H1 (cell line): ENCODE measurements around the gene FECH. TPM values are rescaled to one million over a fixed set of nuclear protein-coding genes. Genes with fewer than 3 reads are reported as not detected.

Source experiments
- CTCF ChIA-PET: fragments of 300-600 bp; sonication (Branson Sonifier 250); formaldehyde crosslinking; loops from one replicate; lab custom pipeline; 2021; ENCODE audit not compliant: partially characterized antibody; lab: Charles Lee
- POLR2A ChIA-PET: fragments of 300-600 bp; sonication (Branson Sonifier 250); formaldehyde crosslinking; loops from one replicate; lab custom pipeline; 2021; ENCODE audit warnings: inconsistent platforms; ENCODE audit not compliant: partially characterized antibody; lab: Charles Lee
- DNase-seq, 2 experiments: peaks; one replicate each; pipeline versions ENCODE4 v3.0.0 to v3.0.0-alpha.2; 2010 to 2022; ENCODE audit warnings: low spot score in 2 of 2, low read depth in 1 of 2, mixed read lengths in 1 of 2
- FAIRE-seq: peaks from 2 replicates; lab custom pipeline; 2011; peaks lifted over from hg19 to GRCh38; lab: Jason Lieb, UNC
- H2AFZ ChIP-seq: 2 replicates; pipeline ENCODE4 v1.8.1; 2012; ENCODE audit warnings: low read length, inconsistent platforms
- H2AK5ac ChIP-seq: 2 replicates; pipeline ENCODE4 v1.6.1; 2013; ENCODE audit warnings: low read depth, low read length
- H2BK120ac ChIP-seq: replicated peaks from 2 replicates; pipeline ENCODE3; 2013; ENCODE audit warnings: low read depth, low read length, inconsistent platforms
- H2BK12ac ChIP-seq: 2 replicates; pipeline ENCODE4 v1.6.1; 2013; ENCODE audit warnings: low read depth, low read length
- H2BK15ac ChIP-seq: 2 replicates; pipeline ENCODE4 v1.6.1; 2013; ENCODE audit warnings: low read length
- H2BK20ac ChIP-seq: 2 replicates; pipeline ENCODE4 v1.6.1; 2013; ENCODE audit warnings: low read length
- H2BK5ac ChIP-seq: 2 replicates; pipeline ENCODE4 v1.6.1; 2013; ENCODE audit warnings: low read depth, low read length
- H3K14ac ChIP-seq: 2 replicates; pipeline ENCODE4 v1.6.1; 2013; ENCODE audit warnings: inconsistent platforms; ENCODE audit not compliant: insufficient read length
- H3K18ac ChIP-seq: 2 replicates; pipeline ENCODE4 v1.6.1; 2013; ENCODE audit warnings: low read length; ENCODE audit errors: extremely low read depth
- H3K23ac ChIP-seq: 2 replicates; pipeline ENCODE4 v1.6.1; 2013; ENCODE audit warnings: inconsistent platforms; ENCODE audit not compliant: insufficient read length
- H3K23me2 ChIP-seq: 2 replicates; pipeline ENCODE4 v1.6.1; 2013; ENCODE audit warnings: low read depth, low read length
- H3K27ac ChIP-seq: 2 replicates; pipeline ENCODE4 v1.6.1; 2011; ENCODE audit warnings: low read depth, low read length, inconsistent platforms
- H3K27me3 ChIP-seq, 4 experiments: replicated peaks in 1 of 4; 1 replicate in 1 of 4; 2 replicates in 3 of 4; pipeline versions ENCODE4 v1.6.1 to v1.8.1; 2011 to 2013; ENCODE audit warnings: low read length in 3 of 4, mild to moderate bottlenecking in 3 of 4, inconsistent platforms in 2 of 4, mixed read lengths in 2 of 4, moderate library complexity in 1 of 4; ENCODE audit not compliant: control insufficient read depth in 3 of 4, insufficient read depth in 3 of 4; ENCODE audit errors: extremely low read depth in 1 of 4
- H3K36me3 ChIP-seq, 4 experiments: 2 replicates each; pipeline versions ENCODE4 v1.6.1 to v1.8.1; 2011 to 2013; ENCODE audit warnings: mild to moderate bottlenecking in 4 of 4, low read length in 3 of 4, moderate library complexity in 2 of 4, control low read depth in 1 of 4, inconsistent platforms in 1 of 4; ENCODE audit not compliant: insufficient read depth in 4 of 4, control insufficient read depth in 2 of 4
- H3K4ac ChIP-seq: replicated peaks from 2 replicates; pipeline ENCODE3; 2013; ENCODE audit warnings: low read length, low read depth, mixed read lengths, inconsistent platforms; ENCODE audit not compliant: insufficient read length
- H3K4me1 ChIP-seq, 4 experiments: replicated peaks in 1 of 4; 1 replicate in 1 of 4; 2 replicates in 3 of 4; pipeline versions ENCODE4 v1.6.1 to v1.8.1; 2011 to 2013; ENCODE audit warnings: low read length in 3 of 4, inconsistent platforms in 2 of 4, mixed read lengths in 1 of 4; ENCODE audit not compliant: insufficient read depth in 4 of 4, control insufficient read depth in 3 of 4
- H3K4me2 ChIP-seq, 2 experiments: 2 replicates each; pipeline versions ENCODE4 v1.6.1 to v1.8.1; 2011 to 2013; ENCODE audit warnings: low read depth in 2 of 2, low read length in 2 of 2, control low read depth in 1 of 2, inconsistent platforms in 1 of 2, mild to moderate bottlenecking in 1 of 2; ENCODE audit not compliant: insufficient read depth in 1 of 2
- H3K4me3 ChIP-seq, 4 experiments: fragments of 200-600, 300-600 bp in 1 of 4; sonication (generic), shearing (Covaris generic), sonication (Bioruptor Twin) in 1 of 4; 2 replicates each; pipeline versions ENCODE4 v1.5.1 to v1.8.1; 2011 to 2016; ENCODE audit warnings: low read length in 4 of 4, low read depth in 3 of 4, control low read depth in 2 of 4, inconsistent platforms in 2 of 4, mild to moderate bottlenecking in 2 of 4, mixed read lengths in 1 of 4, moderate library complexity in 1 of 4; ENCODE audit not compliant: insufficient read depth in 2 of 4; ENCODE audit errors: extremely low read depth in 1 of 4
- H3K56ac ChIP-seq: replicated peaks from 2 replicates; pipeline ENCODE3; 2013; ENCODE audit warnings: low read depth, mild to moderate bottlenecking, mixed read lengths, low read length, inconsistent platforms; ENCODE audit not compliant: insufficient read length
- H3K79me1 ChIP-seq: 2 replicates; pipeline ENCODE4 v1.6.1; 2013; ENCODE audit warnings: low read depth, low read length, control low read depth
- H3K79me2 ChIP-seq, 2 experiments: 2 replicates each; pipeline versions ENCODE4 v1.6.1 to v1.8.1; 2012 to 2013; ENCODE audit warnings: low read length in 2 of 2, mild to moderate bottlenecking in 2 of 2, inconsistent platforms in 1 of 2; ENCODE audit not compliant: insufficient read depth in 2 of 2, control insufficient read depth in 1 of 2
- H3K9ac ChIP-seq, 4 experiments: replicated peaks in 1 of 4; 1 replicate in 1 of 4; 2 replicates in 3 of 4; pipeline versions ENCODE4 v1.6.1 to v1.8.1; 2011 to 2013; ENCODE audit warnings: low read depth in 3 of 4, low read length in 3 of 4, control low read depth in 2 of 4, mild to moderate bottlenecking in 2 of 4, moderate library complexity in 2 of 4, inconsistent platforms in 1 of 4; ENCODE audit errors: extremely low read depth in 1 of 4
- H3K9me3 ChIP-seq, 2 experiments: 2 replicates each; pipeline versions ENCODE4 v1.6.1 to v1.8.1; 2012 to 2013; ENCODE audit warnings: mild to moderate bottlenecking in 2 of 2, moderate library complexity in 2 of 2, control low read depth in 1 of 2, inconsistent platforms in 1 of 2, low read depth in 1 of 2, low read length in 1 of 2, mixed read lengths in 1 of 2; ENCODE audit not compliant: insufficient read depth in 2 of 2
- H4K20me1 ChIP-seq, 2 experiments: replicated peaks in 1 of 2; 2 replicates each; pipeline versions ENCODE3 to v1.8.1; 2011 to 2013; ENCODE audit warnings: inconsistent platforms in 2 of 2, low read length in 2 of 2, mild to moderate bottlenecking in 1 of 2; ENCODE audit not compliant: insufficient read depth in 2 of 2, control insufficient read depth in 1 of 2
- H4K5ac ChIP-seq: 2 replicates; pipeline ENCODE4 v1.6.1; 2013; ENCODE audit warnings: low read length, low read depth, mixed read lengths, inconsistent platforms; ENCODE audit not compliant: insufficient read length
- H4K8ac ChIP-seq: 2 replicates; pipeline ENCODE4 v1.8.0; 2013; ENCODE audit warnings: mild to moderate bottlenecking, moderate library complexity, low read length, inconsistent platforms; ENCODE audit not compliant: insufficient read depth; ENCODE audit errors: extremely low read depth
- H4K91ac ChIP-seq: replicated peaks from 2 replicates; pipeline ENCODE3; 2013; ENCODE audit warnings: low read length, mixed read lengths, inconsistent platforms; ENCODE audit not compliant: insufficient read length
- ATF2 ChIP-seq: IDR thresholded peaks from 2 replicates; pipeline ENCODE4 v1.6.1; 2012; ENCODE audit warnings: low read length, inconsistent platforms
- CEBPB ChIP-seq: IDR thresholded peaks from 2 replicates; pipeline ENCODE4 v1.6.1; 2012; ENCODE audit warnings: low read depth, low read length
- CREB1 ChIP-seq: IDR thresholded peaks from 2 replicates; pipeline ENCODE4 v1.6.1; 2012; ENCODE audit warnings: inconsistent platforms
- EGR1 ChIP-seq: IDR thresholded peaks from 2 replicates; pipeline ENCODE4 v1.6.1; 2011; ENCODE audit warnings: low read depth, low read length, borderline replicate concordance
- EP300 ChIP-seq, 2 experiments: IDR thresholded peaks; 1 replicate in 1 of 2; 2 replicates in 1 of 2; pipeline ENCODE4 v1.6.1; 2011 to 2012; ENCODE audit warnings: low read depth in 2 of 2, low read length in 2 of 2, mild to moderate bottlenecking in 2 of 2, borderline replicate concordance in 1 of 2, inconsistent platforms in 1 of 2, moderate library complexity in 1 of 2
- FOSL1 ChIP-seq: IDR thresholded peaks from 2 replicates; pipeline ENCODE4 v1.6.1; 2011; ENCODE audit warnings: mild to moderate bottlenecking, low read depth, low read length, moderate library complexity; ENCODE audit not compliant: insufficient read depth
- GTF2F1 ChIP-seq: IDR thresholded peaks from 2 replicates; pipeline ENCODE4 v1.6.1; 2012; ENCODE audit warnings: low read depth, low read length, improper control_type of control experiment, borderline replicate concordance
- MAFK ChIP-seq: IDR thresholded peaks from 2 replicates; pipeline ENCODE4 v1.6.1; 2012; ENCODE audit warnings: low read depth, mild to moderate bottlenecking, improper control_type of control experiment, low read length
- POLR2A ChIP-seq, 2 experiments: IDR thresholded peaks; 1 replicate in 1 of 2; 2 replicates in 1 of 2; pipeline ENCODE4 v1.6.1; 2011; ENCODE audit warnings: low read depth in 2 of 2, low read length in 2 of 2, mild to moderate bottlenecking in 2 of 2; ENCODE audit errors: control extremely low read depth in 1 of 2
- SP2 ChIP-seq: IDR thresholded peaks from 2 replicates; pipeline ENCODE4 v1.6.1; 2012; ENCODE audit warnings: mild to moderate bottlenecking, low read length, inconsistent platforms
- TAF1 ChIP-seq: IDR thresholded peaks from 2 replicates; pipeline ENCODE4 v1.6.1; 2011; ENCODE audit warnings: mild to moderate bottlenecking, low read depth, low read length
- TCF12 ChIP-seq: IDR thresholded peaks from 2 replicates; pipeline ENCODE4 v1.6.1; 2011; ENCODE audit warnings: low read depth, mild to moderate bottlenecking, low read length
- TEAD4 ChIP-seq: IDR thresholded peaks from 2 replicates; pipeline ENCODE4 v1.6.1; 2012; ENCODE audit warnings: low read depth, low read length, inconsistent platforms, mixed read lengths
- polyA plus RNA-seq, 7 experiments: library from polyadenylated mRNA; depleted of rRNA in 3 of 7; stranded (reverse) in 5 of 7; unstranded in 2 of 7; fragments of >200 nt in 5 of 7; fragments of 200-250 nt in 2 of 7; gene quantifications; 1 replicate in 5 of 7; 2 replicates in 1 of 7; 4 replicates in 1 of 7; pipeline versions ENCODE4 v1.2.1 to v1.2.3, GENCODE V29; 2011 to 2013; ENCODE audit warnings: missing spikeins in 2 of 7, mixed read lengths in 2 of 7
- total RNA-seq: library from RNA; stranded (reverse); fragmentation: NEBNext Ultra II Directional; extraction: Animal tissue kit (Norgen Biotek cat#: 25700); gene quantifications from 2 replicates; pipeline ENCODE4 v1.2.1, GENCODE V29; 2021

The FECH gene
- total and polyA plus RNA-seq, 2 of the 8 experiments (the other 6 are each of a cell fraction or from before 2014, with no cell fraction given), result 13.1 to 26.6 TPM

DNA sequence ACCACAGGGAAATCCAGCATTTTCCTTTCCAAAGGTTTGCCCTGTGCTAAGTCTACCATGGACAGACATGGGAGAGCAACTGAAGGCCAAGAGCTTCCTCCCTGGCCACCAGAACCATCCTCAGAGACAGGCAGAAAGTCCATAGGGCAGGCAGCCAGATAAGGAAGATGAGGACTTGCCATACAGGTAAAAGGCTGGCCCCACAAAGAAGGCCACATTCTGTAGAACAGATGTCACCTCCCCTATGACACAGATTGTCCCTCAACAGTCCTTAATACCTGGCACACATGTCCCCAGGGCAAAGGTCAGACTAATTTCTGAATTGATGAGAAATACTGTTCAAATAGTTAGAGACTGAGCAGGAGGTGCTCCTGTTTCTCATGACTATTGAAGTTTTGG is 52.0 kb downstream of the FECH start:
- Histone ChIP-seq H2BK20ac (no peak overlapping the region), H3K23me2 (no peaks in the 10 kb centered on the region; the same call in 1 of the 2 replicates), H4K20me1 (no peaks in the 10 kb centered on the region), H2BK5ac (no peak overlapping the region), H3K79me2 (no peaks in the 10 kb centered on the region), H2BK12ac (no peak overlapping the region), H3K79me1 (no peaks in the 10 kb centered on the region), H2AFZ (0 out of 2 replicates have a peak overlapping the region, but pooled peaks have one; percentile 7), H3K4me1 (peaks cover 5 to 14% (median 7%) of the 10 kb centered on the region in 4 experiments; a peak in 5 of 7 replicates), H3K9me3 (no peaks in the 10 kb centered on the region), H3K23ac (peak overlapping the region; percentile 57), H3K14ac (no peak overlapping the region), H2AK5ac (no peak overlapping the region), H4K8ac (no peak overlapping the region), H3K4me3 (no peak overlapping the region), H3K4ac (no peak overlapping the region), H3K27ac (no peak overlapping the region), H3K56ac (no peak overlapping the region), H3K27me3 (no peaks in the 10 kb centered on the region), H3K36me3 (no peaks in the 10 kb centered on the region), H2BK120ac (no peak overlapping the region), H3K4me2 (no peak overlapping the region), H2BK15ac (no peak overlapping the region), H3K18ac (no peak overlapping the region), H3K9ac (no peak overlapping the region), H4K5ac (no peak overlapping the region), H4K91ac (peak overlapping the region; percentile 57)
- TF ChIP-seq GTF2F1, result no peak
- TF ChIP-seq TAF1, result no peak
- TF ChIP-seq EP300 (IDR thresholded peaks at IDR 0.05; ENCODE audit: borderline replicate concordance in 1 of 2, low read depth in 2 of 2, low read length in 2 of 2), result no peak
- no peak for TF ChIP-seq EGR1
- no peak for TF ChIP-seq CEBPB
- no peak for TF ChIP-seq MAFK
- no peak for TF ChIP-seq POLR2A (IDR thresholded peaks at IDR 0.05; ENCODE audit: control extremely low read depth in 1 of 2, low read depth in 2 of 2, low read length in 2 of 2)
- TF ChIP-seq TCF12, result no peak
- no peak for TF ChIP-seq ATF2
- no peak for TF ChIP-seq FOSL1
- TF ChIP-seq CREB1, result no peak
- no peak for TF ChIP-seq SP2
- TF ChIP-seq TEAD4, result no peak
- no peak for FAIRE-seq
- ChIA-PET POLR2A (no interaction called here), CTCF (no interaction called here)
- DNase-seq, result no peak
